ENCODE data around the gene MTRF1.

MTRF1 gene

GRCh38 chr13:41224113-41225110 is 39.0 kb downstream of the MTRF1 start:
- no peak for DNase-seq (ENCODE audit: low read depth)

DNA sequence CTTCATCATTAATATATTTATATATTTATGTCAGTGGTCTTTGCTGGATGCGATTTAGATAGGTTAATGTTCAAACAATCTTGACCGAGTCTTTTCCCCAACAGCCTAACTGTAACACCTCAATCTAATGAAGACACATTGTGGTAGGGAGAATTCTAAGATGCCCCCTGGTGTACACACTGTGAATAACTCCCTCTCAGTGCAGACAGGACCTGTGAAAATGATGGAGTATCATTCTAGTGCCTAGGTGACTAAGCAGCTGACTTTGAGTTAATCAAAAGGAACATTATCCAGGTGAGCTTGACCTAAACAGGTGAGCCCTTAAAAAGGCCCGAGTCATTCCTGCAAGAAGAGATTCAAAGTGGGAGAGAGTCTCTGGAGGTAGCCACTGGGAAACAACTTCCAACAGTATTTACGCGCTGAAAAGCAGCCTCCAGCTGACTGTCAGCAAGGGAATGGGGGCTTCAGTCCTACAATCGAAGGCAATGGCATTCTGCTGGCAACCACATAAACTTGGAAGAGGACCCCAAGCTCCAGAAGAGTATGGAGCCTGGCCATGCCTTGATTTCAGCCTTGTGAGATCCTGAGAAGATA is 41.0 kb downstream of the MTRF1 start:
- peak; percentile 19 for DNase-seq (ENCODE audit: low read depth)

GRCh38 chr13:41220401-41220800 is 43.0 kb downstream of the MTRF1 start:
- DNase-seq (ENCODE audit: low read depth) = no peak

DNA sequence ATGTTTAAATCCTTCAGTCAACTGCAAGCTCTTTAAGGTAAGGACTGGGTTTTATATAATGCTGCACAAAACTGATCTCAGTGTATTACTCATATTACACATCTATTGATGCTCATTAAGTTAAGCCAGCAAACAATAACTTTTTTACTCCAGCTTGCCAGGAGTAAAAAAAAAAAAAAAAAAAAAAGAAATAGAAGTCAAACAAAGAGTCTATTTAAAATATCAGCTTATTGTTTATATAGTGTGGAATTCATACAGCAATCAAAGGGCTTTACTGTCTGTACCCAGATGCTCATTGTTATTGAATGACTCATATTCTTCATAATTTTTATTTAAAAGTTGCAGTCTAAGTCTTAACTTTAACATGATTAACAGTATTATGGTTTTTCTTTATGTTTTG is 47.2 kb downstream of the MTRF1 start:
- DNase-seq (ENCODE audit: low read depth) = no peak

DNA sequence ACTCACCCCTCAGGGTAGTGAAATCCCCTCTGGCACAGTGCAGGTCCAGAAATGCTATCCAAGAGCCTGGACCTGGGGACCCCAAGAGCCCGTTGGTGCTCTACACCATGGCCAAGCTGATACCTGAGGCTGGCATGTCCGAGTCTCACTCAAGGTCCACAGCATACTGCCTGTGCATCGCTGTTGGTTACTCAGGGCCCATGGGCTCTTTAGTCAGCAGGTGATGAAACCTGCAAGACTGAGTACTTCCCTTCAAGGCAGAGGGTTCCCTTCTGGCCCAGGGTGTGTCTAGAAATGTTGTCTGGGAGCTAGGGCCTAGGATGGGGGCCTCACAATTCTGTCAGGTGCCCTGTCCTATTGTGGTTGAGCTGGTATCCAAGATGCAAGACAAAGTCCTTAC is 49.5 kb downstream of the MTRF1 start:
- no peak for DNase-seq (ENCODE audit: low read depth)

DNA sequence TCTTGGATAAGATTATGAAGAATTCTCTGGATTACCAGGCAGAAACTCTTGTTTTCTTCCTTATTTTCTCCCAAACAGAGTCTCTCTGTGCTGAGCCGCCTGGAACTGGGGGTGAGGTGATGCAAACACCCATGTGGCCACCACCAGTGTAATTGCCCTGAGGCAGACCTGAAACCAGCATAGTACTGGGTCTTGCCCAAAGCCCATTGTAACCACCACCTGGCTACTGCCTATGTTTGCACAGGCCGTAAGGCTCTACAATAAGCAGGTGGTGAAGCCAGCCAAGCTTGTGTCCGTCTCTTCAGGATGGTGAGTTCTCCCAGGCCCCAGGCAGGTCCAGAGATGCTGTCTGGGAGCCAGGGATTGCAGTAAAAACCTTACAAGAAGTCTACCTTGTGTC is 50.1 kb downstream of the MTRF1 start:
- no peak for DNase-seq (ENCODE audit: low read depth)

DNA sequence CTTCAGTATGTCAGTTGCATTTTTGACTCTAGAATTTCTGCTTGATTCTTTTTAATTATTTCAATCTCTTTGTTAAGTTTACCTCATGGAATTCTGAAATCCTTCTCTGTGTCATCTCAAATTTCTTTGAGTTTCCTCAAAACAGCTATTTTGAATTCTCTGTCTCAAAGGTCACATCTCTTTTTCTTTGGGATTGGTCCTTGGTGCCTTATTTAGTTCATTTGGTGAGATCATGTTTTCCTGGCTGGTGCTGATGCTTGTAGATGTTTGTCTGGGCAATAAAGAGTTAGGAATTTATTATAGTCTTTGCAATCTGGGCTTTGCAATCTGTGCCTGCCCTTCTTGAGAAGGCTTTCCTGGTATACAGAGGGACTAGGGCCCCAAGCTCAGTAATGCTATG is 50.5 kb downstream of the MTRF1 start:
- no peak for DNase-seq (ENCODE audit: low read depth)

GRCh38 chr13:41211062-41211461 is 52.3 kb downstream of the MTRF1 start:
- no peak for DNase-seq (ENCODE audit: low read depth)

DNA sequence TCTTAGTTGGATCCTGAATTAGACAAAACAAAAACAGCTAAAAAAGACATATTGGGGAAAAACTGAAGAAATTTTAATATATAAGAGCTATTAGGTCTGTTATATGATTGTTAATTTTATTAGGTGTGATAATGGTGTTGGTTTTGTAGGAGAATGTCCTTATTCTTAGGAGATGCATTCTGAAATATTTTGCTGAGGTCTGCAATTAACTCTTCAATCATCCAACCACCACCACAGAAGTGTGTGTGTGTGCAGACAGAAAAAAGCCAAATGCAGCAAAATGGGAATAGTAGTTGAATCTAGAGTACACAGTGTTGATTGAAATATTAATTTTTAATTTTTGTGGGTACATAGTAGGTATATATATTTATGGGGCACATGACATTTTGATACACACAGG is 56.9 kb downstream of the MTRF1 start:
- DNase-seq (ENCODE audit: low read depth) = no peak

GRCh38 chr13:41203810-41204209 is 59.6 kb downstream of the MTRF1 start:
- no peak for DNase-seq (ENCODE audit: low read depth)

- DNase-seq (ENCODE audit: low read depth) = no peak
These were observed 63.2 kb downstream of the MTRF1 start for GRCh38 chr13:41200126-41200525.

DNA sequence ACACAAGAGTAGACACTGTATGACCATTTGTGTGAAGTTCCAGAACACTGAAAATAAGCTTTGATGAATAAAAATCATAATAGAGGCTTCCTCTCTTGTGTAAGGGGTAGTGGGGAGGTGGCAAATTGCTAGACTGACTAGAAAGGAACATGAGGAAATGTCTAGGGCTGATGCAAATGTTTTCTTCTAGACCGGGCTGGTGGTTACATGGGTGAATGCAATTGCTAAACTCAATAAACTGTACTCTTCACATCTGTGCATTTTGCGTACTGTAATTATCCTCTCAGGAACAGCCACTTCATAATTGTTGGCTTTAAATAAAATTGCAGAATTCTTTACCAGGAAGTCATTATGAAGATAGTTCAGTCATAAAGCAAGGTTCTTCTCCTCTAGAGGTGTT is 63.9 kb downstream of the MTRF1 start:
- no peak for DNase-seq (ENCODE audit: low read depth)

DNA sequence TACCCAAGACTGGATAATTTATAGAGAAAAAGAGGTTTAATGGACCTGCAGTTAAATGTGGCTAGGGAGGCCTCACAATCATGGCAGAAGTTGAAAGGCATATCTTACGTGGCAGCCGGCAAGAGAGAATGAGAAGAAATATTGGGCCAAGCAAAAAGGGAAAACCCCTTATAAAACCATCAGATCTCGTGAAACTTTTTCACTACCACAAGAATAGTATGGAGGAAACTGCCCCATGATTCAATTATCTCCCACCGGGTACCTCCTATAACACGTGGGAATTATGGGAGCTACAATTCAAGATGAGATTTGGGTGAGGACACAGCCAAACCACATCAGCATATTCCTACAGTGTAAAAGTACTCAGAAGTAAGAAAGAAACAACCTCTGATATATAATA is 64.3 kb downstream of the MTRF1 start:
- DNase-seq (ENCODE audit: low read depth) = no peak

GRCh38 chr13:41196620-41197019 is 66.8 kb downstream of the MTRF1 start:
- DNase-seq (ENCODE audit: low read depth) = no peak

DNA sequence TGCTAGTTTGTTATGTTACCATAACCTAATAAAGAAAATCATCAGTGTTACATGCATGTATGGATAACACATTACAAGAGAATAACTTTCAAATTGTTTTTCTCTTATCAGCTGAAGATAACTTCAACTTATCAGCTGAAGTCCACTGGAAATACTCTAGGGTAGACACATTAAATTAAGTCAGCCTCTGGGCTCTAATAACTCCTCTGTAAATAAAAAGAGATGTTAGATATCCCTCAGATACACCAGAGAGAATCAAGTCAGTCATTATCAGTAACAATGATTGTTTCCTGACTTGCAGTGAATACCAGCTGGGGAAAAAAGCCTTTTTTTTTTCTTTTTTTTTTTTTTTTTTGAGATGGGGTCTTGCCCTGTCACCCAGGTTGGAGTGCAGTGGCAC is 67.4 kb downstream of the MTRF1 start:
- DNase-seq (ENCODE audit: low read depth) = no peak

- DNase-seq (ENCODE audit: low read depth) = peak; percentile 84
These were observed 69.2 kb downstream of the MTRF1 start, which contains the start of gene KBTBD7 for GRCh38 chr13:41193919-41194824. TSS of gene KBTBD7 (minus strand) at chr13:41194569. CDS start at chr13:41194257, 312 bp downstream.

DNA sequence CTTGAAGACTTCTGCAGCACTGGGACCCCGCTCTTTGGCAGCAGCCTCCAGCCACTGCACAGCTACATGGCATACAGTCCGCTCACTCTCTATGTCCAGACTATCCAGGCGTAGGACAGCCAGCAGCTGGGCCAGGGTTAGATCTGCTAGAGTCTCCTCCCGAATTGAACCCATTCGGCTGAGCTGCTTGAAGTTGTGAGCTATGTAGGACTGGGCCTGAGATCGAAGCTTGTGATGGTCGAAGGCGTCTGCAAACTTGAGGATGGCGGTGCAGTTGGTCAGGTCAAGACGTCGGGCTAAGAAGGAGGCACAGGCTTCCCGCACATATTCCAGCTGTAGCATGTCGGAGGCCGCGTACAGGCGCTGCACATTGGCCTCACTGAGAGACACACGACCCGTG is 69.9 kb downstream of the MTRF1 start:
- DNase-seq (ENCODE audit: low read depth) = no peak

DNA sequence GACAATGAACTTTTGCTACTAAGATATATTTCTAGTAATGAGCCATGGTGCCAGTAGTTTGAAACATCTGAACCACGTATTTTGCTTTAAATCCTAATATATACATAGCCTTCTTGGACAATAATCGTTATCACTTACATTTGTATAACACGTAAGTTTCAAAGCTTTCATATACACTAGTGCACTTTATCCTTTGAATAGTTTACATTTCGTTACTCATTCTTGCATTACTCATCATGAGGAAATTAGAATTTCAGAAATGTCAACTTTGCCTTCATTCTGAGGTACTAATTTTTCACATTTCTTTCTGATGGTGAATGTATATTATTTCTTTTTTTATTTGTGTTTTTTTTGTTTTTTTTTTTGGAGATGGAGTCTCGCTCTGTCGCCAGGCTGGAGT is 74.8 kb downstream of the MTRF1 start:
- no peak for DNase-seq (ENCODE audit: low read depth)

DNA sequence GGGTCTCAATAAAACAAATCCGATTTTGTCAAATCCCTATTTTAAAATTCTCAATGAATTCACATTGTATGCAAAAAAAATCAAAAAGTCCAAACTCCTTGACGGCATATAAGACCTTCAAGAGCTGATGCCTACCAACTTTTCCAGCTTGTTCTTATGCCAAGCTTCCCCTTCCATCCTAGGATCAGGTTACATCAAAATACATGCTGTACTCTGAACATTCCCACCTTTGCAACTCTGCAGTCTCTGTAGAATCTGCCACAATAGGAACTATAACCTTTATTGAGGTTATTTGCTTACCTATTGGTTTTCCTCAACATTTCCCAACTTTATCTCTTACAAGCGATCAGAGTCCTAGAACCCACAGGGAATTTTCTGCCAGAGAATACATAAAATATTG is 76.9 kb downstream of the MTRF1 start:
- DNase-seq (ENCODE audit: low read depth) = no peak

DNA sequence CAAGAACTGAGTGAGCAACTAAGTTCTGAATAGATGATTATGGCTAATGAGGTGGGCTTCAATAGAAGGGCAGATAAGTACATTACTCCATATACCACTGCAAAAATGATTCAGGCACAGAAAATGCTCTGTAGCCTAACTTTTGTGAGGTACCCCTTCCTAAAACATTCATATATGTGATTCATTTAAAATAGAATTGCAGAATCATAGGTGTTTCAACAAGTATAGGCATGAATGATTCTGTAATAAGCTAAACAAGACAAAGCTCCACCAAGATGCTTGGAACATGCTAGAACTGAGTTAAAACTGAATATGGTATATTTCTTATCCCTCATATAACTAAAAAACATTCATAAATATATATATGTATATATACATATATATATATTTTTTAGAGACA is 81.1 kb downstream of the MTRF1 start:
- DNase-seq (ENCODE audit: low read depth) = no peak

DNA sequence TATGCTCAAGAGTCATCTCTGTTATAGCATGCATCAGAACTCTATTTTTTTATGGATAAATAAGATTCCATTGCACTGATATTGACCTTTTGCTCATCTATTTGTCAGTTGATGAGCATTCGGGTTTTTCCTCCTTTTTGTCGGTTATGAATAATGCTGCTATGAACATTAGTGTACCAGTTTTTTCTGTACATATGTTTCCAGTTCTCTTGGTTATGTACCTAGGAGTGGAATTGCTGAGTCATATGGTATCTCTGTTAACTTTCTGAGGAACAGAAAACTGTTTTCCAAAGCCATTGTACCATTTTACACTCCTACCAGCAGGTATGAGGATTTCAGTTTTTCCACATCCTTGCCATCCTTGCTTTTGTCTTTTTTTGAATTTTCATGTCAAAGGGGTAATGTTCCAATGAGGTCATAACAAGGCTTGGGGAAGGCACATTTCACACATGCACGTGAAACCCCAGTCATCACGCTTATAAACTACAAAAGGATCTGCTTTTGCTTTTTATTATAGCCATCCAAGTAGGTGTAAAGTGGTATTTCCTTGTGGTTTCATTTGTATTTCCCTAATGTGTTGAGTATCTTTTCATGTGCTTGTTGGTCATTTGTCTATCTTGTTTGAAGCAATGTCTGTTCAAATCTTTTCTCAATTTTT is 83.7 kb downstream of the MTRF1 start:
- no peak for DNase-seq (ENCODE audit: low read depth)

DNA sequence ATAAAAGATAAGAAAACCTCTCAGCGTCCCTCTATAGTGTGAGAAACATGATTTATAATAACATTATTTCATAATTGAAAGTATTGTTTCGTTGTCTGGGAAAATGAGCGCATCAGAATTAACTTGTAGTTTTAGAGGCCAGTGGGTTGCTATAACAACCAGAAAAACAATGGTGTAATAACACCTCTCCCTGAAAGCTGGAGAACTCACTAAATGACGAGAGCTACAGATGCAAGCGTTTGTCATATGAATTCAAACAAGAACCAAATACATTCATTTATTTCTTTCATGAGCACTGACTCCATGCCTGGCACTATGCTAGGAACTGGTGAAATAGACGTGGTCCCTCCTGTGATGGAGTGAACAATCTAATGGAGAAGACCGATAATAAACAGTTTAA is 85.3 kb downstream of the MTRF1 start:
- DNase-seq (ENCODE audit: low read depth) = no peak

All from activated T-cell treated with anti-CD3 and anti-CD28 coated beads for 1 hour (primary cell).